Measurements from ENCODE around the gene TEC. TPM values are rescaled to one million over a fixed set of nuclear protein-coding genes. Genes with fewer than 3 reads are reported as not detected.

The TEC gene
- total and polyA plus RNA-seq, 8 donors = 0.81 to 7.0 (median 2.0) TPM

GRCh38 chr4:48216563-48216962 is 53.1 kb downstream of the TEC start:
- TF ChIP-seq POLR2A (IDR thresholded peaks at IDR 0.05) = no peak
- Histone ChIP-seq H3K27ac (no peak overlapping the region), H3K4me1 (no peaks in the 10 kb centered on the region), H3K9me3 (no peaks in the 10 kb centered on the region), H3K4me3 (no peak overlapping the region), H3K27me3 (no peaks in the 10 kb centered on the region), H3K36me3 (no peaks in the 10 kb centered on the region)
- WGBS, 5 donors = 88 to 99% (median 96%) methylated on average over 1 of the region's 1 CpG
- intact Hi-C loops (cut with DNase I; ENCODE audit: low total_unique reads) = no loop called here
- no peak for DNase-seq

- Histone ChIP-seq H3K9me3 (no peaks in the 10 kb centered on the region), H3K36me3 (no peaks in the 10 kb centered on the region), H3K27ac (no peak overlapping the region), H3K4me3 (no peak overlapping the region), H3K27me3 (no peaks in the 10 kb centered on the region), H3K4me1 (no peaks in the 10 kb centered on the region)
- no peak for DNase-seq
- TF ChIP-seq EP300 (IDR thresholded peaks at IDR 0.05) (no peak), CTCF (IDR thresholded peaks at IDR 0.05) (no peak), POLR2AphosphoS5 (IDR thresholded peaks at IDR 0.05) (no peak), POLR2A (IDR thresholded peaks at IDR 0.05) (no peak)
- WGBS, 5 donors = 83 to 100% (median 91%) methylated on average over 1 of the region's 1 CpG
- intact Hi-C loops (cut with DNase I; ENCODE audit: low total_unique reads) = no loop called here
These were observed 53.7 kb downstream of the TEC start for GRCh38 chr4:48215977-48216376.

GRCh38 chr4:48212165-48212564 is 57.5 kb downstream of the TEC start:
- WGBS, 5 donors = 47 to 83% (median 66%) methylated on average over 6 of the region's 6 CpGs
- Histone ChIP-seq H3K36me3 (no peaks in the 10 kb centered on the region), H3K9me3 (no peaks in the 10 kb centered on the region), H3K4me1 (no peaks in the 10 kb centered on the region), H3K27ac (no peak overlapping the region), H3K4me3 (no peak overlapping the region), H3K27me3 (no peaks in the 10 kb centered on the region)
- intact Hi-C loops (cut with DNase I; ENCODE audit: low total_unique reads) = no loop called here
- TF ChIP-seq POLR2AphosphoS5 (IDR thresholded peaks at IDR 0.05) = no peak
- no peak for TF ChIP-seq CTCF (IDR thresholded peaks at IDR 0.05)
- no peak for TF ChIP-seq POLR2A (IDR thresholded peaks at IDR 0.05)
- no peak for TF ChIP-seq EP300 (IDR thresholded peaks at IDR 0.05)
- DNase-seq = no peak

GRCh38 chr4:48210966-48211328 is 58.7 kb downstream of the TEC start:
- no peak for DNase-seq
- no peaks in the 10 kb centered on the region for H3K36me3 ChIP-seq
- H3K27ac ChIP-seq = no peak overlapping the region
- no peaks in the 10 kb centered on the region for H3K9me3 ChIP-seq
- no peaks in the 10 kb centered on the region for H3K4me1 ChIP-seq
- no peak overlapping the region for H3K4me3 ChIP-seq
- intact Hi-C loops (cut with DNase I; ENCODE audit: low total_unique reads) = no loop called here
- H3K27me3 ChIP-seq = no peaks in the 10 kb centered on the region
- TF ChIP-seq POLR2A (IDR thresholded peaks at IDR 0.05) (no peak), CTCF (IDR thresholded peaks at IDR 0.05) (no peak), EP300 (IDR thresholded peaks at IDR 0.05) (no peak), POLR2AphosphoS5 (IDR thresholded peaks at IDR 0.05) (no peak)

GRCh38 chr4:48205626-48206025 is 64.0 kb downstream of the TEC start:
- Histone ChIP-seq H3K27me3 (no peaks in the 10 kb centered on the region), H3K4me1 (no peaks in the 10 kb centered on the region), H3K4me3 (no peak overlapping the region), H3K27ac (no peak overlapping the region), H3K9me3 (no peaks in the 10 kb centered on the region), H3K36me3 (no peaks in the 10 kb centered on the region)
- intact Hi-C loops (cut with DNase I; ENCODE audit: low total_unique reads) = no loop called here
- DNase-seq = no peak
- TF ChIP-seq POLR2A (IDR thresholded peaks at IDR 0.05) (no peak), CTCF (IDR thresholded peaks at IDR 0.05) (no peak), EP300 (IDR thresholded peaks at IDR 0.05) (no peak), POLR2AphosphoS5 (IDR thresholded peaks at IDR 0.05) (no peak)
- 74 to 89% (median 85%) methylated on average over 2 of the region's 2 CpGs for WGBS, 5 donors
